LHCN-M2 (cell line): Measurements from ENCODE around the gene PRDM11. TPM values are rescaled to one million over a fixed set of nuclear protein-coding genes. Genes with fewer than 3 reads are reported as not detected.
A peak's percentile ranks its signal among the peaks of the same experiment; 100 is the strongest.

ENCODE experiments used
- DNase-seq: peaks from one replicate; pipeline ENCODE4 v3.0.0-alpha.2; 2012; ENCODE audit warnings: low read depth
- total RNA-seq: library from RNA; depleted of rRNA; stranded (reverse); fragments of >200 nt; gene quantifications from 2 replicates; pipeline ENCODE4 v1.2.3, GENCODE V29; 2014

PRDM11 gene
- total RNA-seq, 1 experiment from 2014 or later: 4.6 TPM

DNA sequence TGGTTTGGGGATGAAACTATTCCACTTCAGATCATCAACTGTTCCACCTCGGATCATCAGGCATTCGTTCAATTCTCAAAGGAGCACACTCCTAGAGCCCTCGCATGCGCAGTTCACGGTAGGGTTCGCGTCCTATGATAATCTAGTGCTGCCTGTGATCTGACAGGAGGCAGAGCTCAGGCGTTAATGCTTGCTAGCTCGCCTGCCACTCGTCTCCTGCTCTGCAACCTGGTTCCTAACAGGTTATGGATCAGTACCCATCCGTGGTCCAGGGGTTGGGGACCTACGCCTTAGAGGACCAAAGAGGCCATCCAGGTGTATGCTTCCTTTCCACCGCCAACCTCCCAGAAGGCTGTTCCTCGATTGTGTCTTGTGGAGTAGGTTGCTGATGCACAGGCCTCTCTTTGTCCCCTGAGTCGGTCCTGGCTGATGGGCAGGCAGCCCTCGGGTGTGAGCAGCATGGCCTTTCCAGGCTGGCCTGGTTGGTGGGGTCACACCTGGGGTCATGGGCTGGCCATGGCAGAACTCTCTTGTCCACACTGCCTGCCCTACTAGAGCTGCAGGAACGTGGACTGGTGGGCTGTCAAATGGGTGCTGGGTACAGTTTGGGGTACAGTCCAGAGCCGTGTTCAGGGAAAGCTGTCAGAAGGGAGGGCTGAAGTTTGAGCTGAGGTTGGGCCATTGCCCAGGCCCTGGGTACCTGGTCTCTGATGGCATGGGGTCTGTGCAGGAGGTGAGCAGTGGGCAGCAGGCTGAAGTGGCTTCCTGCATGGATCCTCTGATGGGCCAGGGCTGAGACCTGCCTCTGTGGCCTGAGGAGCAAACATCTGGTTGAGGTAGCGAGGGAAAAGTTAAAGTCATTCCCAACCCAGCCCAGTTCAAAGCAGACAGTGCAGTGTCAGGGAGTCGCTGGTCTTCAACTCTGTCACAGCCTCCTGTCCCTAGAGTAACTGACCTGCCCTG, 11.1 kb downstream of the PRDM11 start:
- DNase-seq: no peak

DNA sequence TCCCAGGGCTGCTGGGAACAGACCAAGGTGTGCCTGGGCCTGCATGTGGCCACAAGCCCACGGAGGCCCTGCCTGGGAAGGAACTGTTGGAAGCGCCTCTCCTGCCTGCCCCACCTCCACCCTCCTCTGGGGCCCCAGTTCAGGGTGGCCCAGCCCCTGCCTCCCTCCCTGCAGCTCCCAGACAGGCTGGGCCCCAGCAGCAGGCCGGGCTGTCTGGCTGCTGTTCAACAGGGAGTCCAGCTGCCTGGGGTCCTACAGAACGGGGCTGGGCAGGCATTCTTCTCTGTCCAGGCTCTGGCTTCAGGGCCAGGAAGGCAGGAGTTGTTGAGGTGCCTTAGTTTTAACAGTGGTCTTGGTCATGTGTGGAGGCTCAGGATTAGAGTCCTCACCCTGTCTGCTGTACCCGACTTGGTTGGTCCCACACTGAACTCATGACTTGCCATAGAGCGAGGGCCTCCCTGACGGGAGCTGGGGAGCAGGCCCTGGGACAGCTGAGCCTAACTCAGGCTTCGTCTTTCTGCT, 11.8 kb downstream of the PRDM11 start:
- DNase-seq: no peak

DNA sequence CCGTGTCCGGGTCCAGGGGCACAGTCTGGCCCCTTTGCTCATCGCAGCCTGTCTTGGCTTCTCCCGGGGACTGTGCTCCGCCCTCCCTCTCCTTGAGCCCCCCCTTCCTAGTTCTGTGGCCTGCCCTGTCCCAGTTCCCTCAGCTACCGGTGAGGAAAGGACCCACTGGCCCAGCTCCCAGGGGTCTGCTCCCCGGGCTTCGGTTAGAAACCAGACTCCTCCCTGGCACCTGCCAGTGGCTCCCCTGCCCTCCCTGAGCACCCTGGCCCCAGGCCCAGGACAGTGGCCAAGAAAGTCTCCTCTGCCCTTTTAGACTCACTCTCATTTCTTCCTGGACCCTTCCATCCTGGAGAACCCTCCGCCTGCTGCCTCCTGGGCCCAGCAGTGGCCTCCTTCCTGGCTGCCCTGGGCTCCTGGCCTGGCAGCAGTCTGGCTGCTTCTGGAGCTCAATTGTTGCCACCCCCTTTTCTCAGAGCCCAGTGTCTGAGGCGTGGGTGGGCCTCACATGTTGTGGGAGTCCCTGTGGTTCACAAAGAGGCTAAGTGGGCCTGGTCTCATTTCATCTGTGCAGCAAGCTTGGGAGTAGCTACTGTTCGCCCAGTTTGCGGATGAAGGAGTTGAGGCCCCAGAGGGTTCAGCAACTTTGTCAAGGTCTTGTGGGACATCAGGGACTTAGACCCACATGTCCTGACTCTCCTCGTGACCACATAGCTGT, 12.6 kb downstream of the PRDM11 start:
- no peak for DNase-seq

DNA sequence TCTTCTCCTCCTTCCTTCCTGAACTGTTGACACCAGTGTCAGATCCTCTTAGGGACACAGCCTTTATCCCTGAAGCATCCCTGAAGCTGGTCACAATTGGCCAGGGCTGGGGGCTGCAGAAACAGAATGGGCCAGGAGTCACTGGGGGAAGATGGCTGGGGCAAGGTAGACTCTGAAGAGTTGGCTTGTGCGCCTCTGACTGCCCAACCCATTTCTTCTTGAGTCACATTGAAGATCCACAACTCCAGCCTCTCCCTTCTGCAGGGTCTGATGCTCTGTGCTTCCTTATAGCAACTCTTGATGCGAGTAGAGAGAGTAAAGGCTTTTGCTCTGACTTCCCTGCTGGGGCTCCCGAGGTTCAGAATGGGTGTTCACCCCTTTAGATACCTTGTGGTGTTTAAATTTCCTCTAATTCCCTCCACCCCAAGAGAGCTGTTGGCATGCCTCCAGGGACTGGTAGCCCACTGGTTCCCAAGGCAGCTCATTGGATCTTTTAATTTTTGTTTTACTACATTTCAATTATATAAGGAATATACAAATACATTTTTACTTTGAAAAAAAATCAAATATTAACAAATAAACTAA, 13.4 kb downstream of the PRDM11 start:
- DNase-seq: no peak

DNA sequence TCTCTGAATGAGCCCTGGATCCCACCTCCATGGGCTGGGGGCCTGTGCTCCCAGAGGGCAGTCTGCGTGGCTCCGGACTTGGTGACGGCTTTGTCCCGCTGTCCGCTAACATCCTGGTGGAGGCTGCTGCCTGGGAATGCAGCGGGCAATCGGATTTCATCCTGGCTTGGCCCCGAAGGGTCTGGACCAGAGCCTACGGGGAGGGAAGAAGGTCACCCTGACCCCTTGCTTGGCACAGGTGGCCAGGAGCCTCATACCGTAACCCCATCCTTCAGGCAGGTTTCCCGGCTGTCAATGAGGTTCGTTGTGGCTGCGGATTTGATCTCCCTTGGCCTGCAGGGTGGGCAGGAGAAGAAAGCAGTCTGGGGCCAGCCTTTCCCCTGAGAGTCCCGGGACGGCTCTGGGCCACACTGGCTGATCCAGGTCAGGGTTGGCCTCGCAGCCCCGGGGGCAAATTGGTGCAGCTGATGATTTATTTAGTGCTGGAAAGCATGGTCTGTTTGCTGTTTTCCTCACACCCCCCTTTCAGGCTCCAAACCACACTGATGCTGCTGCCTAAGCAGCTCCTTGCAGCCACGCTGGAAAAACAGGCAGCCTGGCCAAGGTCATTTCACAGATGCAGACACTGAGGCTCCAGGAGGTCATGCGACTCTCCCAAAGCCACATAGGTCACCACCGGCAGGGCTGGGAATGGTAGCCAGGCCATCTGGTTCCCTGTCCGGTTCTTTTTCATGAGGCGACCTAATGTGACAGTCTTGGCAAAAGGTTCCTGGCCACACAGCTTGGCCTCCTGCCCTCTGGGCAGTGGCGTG, 15.0 kb downstream of the PRDM11 start:
- DNase-seq: no peak

DNA sequence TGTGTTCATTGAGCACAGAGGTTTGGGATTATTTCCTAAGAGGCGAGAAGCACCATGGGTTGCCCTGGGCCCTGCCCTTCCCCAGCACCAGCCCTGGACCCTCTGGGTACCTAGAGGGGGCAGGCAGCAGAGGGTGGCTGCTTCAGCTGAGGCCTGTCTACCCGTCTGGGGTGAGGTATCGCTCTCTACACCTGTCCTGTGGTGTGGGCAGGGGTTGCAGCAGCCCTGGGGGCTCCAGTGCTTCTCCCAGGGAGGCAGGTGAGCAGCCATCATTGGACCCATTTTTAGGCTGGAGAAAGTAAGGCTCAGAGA, 15.6 kb downstream of the PRDM11 start:
- DNase-seq: no peak

DNA sequence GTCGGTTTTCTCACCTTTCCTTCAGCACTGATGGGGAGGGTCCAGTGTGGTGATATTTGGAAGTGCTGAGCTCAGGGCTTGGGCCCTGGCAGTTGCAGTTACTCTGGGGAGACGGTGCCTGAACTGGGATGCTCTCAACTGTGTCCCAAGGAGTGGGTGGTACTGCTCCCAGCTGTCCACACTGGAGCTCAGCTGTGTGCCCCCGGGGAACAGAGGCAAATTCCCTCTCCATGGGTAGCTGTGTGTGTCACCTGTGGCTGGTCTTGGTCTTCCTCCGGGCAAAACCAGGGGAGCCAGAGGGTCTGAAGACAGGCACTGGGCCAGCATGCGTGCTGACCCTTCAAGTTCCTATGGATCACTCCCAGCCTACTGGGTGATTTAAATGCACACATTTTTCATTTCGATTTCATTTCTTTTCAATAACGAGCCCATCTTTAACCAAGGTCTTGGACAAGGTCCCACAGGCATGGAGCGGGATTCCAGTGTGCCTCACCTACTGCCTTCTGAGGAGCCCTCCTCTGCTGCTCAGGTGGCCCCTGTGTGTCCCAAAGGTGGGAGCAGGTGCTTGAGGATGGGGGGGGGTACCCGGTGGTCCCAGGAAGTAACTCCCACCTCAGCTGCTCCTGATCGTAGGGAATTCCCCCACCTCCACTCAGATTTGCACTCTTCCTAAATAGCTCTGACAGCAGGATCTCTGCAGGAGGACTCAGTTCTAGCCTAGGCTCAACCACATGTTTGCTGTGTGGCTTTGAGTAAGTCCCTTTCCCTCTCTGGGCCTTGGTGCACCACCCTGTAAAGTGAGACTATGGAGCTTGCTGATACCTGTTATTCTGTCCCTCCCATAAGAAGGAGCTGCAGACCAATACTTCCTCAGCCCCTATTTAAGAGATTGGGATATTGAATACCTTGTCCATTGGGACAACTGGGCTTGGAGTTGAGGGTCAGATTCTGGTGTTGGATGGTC, 16.8 kb downstream of the PRDM11 start:
- DNase-seq: no peak

DNA sequence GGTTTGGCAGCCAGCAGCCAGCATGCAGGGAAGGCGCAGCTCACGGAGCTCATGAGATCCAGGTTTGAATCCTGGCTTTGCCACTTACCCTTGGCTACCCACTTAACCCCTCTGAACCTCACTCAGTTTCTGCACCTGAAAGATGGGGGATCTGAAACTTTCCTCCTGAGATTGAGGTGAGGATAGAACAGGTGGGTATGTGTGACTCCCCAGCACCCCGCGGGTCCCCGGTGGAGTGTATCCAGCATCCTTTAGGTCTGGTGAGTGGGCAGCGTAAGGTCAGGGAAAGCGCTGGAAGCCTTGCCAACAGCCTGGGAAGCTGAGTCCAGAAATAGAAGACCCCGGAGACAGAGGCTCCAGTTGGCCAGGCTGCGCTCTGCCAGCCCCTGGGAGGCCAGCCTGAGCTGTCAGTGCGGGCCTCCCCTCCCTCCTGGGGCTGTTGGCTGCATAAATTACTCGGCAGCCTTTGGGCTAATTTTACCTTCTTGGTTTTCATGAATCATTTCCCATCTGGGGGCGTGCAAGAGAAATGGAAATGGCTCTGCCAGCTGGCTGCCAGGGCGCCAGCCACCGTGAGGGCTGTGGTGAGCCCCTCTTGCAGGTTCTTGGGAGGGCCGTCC, 17.6 kb downstream of the PRDM11 start:
- peak; percentile 19 for DNase-seq

DNA sequence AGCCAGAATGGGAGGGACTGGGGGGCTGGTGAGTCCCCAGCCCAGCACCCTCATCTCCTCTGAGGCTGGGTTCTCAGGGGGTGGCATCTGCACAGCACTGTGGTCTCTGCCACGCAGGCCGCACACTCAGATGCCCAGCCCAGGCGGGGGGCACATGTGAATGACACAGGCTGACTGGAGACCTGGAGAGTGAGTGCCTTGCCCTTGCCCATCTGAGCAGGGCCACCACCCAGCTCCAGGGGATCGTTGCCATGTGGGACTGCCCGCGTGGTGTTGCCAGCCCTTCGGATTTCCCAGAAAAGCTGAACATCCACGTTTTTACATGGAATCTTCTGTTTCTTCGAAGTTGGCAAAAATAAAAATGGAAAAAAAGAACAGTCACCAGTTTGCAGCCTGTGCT, 18.9 kb downstream of the PRDM11 start:
- no peak for DNase-seq

DNA sequence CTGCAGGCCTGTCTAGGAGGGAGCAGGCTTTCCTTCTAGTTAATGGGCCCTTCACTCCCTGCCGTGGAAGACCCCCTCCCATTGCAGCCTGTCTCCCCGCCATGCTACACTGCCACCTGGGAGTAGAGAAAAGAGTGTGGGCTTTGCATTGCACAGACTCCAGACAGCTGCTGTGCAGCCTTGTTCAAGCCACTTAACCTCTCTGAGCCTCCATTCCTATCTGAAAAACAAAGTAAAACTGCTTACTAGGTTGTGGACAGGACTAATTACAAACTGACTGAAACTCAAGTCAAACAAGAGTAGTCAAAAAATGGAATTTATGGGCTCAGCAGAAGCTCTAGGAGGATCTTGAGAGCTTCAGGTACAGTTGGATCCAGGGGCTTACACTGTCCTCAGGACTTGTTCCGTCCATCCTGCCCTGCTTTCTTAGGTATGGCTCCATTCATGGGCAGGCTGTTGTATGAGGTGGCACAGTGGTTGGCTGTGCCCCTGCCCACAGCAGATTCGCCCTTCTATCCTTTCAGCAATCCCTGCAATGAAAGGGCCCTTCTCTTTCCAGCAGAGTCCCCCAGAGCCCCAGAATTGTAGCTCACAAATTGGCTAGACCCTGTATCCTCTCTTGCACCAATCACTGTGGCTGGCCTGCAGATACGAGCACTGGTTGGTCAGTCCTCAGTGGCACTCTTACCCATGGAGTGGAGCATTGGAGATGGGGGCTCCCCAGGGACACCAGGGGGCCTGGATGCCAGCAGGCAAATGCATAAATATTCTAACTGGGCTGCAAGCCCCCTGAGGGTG, 19.6 kb downstream of the PRDM11 start:
- DNase-seq: no peak

DNA sequence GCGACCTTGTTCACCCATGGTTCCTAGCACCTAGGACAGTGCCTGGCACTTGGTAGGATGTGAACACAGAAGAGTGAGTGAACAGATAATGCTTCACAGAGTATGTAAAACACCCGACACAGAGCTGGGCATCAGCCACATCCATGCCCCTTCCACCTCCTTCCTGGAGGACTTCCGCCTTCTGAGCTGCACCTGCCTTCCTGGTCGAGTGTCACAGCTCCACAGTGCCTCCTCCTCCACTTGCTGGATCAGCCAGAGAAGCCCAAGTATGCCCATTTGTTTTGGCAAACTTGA, 20.1 kb downstream of the PRDM11 start:
- DNase-seq: no peak

DNA sequence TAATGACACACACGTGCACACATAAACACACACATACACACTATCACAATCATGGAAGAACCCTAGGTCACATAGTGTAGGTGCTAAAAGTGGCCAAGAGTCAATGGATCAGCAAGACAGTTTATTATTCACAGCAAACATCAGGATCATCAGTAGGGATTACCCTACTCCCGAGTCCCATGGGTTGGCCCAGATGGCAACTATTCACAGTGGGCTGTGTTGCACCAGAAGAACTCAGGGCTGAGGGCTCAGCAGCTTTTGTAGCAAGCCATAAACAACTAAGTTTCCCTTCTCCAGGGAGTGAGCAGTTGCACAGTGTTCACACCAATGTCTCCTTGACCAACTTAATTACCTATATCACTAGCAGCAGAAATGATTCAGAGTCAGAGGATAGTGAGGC, 20.8 kb downstream of the PRDM11 start:
- DNase-seq: no peak

DNA sequence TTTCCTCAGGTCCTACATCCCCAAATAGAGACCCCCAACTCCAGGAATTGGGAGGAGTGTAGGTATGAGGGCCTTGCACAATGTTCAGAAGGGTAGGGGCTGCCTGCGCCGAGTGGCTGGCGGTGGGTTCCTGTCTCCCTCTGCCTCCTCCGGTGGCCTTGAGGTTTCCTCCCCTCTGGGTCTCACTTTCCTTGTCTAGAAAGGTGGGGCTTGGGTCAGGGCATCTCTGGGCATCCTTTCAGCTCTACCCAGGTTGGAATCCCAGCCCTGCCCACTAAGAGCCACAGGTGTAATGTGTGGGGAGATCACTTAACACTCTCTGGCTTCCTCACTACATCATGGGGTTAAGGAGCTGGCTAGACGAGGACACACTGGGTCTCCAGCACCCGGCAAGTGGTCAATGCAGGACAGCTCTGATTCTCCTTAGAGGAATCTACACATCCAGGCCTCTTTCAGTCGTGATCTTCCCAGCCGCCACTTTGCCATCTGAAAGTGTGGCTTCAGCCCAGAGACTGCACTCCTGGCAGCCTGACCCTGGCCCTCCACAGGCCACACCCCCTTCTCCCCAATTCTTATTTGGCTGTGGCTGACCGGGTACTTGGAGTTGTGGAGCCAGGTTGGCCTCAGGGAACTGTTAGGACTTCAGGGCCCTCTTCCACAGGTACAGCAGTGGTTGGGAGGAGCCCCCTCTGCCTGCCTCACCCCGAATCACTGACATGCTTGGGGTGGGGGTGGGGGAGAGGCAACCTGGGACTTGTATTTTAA, 22.1 kb downstream of the PRDM11 start:
- DNase-seq: no peak

DNA sequence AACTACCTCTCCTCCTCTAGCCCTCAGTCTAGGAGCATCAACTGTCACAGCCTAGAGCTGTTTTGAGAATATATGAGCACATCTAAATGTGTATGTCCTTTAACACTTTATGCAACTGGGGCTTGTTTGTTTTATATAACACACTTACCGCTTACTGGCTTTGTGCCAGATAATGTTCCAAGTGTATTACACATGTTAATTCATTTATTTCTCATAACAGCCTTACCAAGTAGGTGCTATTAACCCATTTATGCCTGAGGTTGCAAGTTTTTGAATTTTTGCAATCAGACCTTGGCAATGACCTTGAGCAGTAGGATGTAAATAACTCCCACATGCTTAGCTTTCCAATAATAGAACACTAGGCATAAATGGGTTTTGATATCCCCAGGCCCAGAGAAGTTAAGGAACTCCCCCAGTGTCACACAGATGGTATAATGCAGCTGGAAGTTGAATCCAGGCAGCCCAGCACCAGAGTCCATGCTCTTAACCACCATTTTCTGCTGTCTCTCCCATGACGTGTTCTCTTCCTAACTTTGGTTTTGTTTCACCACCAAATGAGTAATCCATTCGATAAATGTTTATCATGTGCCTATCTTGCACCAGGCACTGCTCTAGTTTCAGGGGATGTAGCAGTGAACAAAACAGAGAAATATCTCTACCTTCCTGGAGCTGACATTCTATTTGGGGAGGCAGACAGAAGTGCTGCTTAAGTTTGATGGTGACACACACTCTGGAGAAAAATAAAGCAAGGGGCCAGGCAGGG, 23.1 kb downstream of the PRDM11 start:
- DNase-seq: peak; percentile 30

DNA sequence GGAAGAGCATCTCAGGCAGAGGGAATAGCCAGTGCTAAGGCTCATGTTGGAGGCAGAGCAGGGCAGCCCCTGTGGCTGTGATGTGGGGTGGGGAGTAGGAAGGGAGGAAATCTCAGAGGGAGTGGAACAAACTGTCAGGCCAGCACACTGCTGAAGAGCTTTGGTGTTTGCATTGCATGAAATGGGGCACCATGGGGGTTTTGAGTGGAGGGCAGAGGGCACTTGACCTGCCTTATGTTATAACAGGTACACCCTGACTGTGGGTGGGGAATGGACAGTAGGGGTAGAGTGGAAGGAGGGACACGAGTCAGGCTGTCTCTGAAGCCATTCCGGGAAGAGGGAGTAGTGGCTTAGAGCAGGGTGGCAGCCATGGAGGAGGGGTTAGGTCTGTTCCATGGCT, 24.0 kb downstream of the PRDM11 start:
- no peak for DNase-seq

DNA sequence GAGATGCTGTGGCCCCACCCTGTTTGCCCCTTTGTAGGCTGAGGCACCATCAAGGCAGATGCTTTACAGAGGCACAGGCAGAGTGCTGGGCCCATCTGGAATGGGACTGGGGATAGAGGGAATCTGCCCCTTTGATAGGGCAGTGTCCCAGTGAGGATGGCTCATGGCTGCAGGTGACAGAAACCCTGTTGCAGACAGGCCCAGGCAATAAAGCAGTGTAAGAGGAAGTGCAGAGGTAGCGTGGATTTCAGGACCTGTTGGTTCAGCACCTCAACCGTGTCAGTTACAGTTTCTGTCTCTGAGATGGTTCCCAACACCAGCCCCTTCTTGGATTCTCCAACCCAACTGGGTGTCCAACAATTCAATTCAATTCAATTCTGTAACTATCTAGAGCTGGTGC, 25.1 kb downstream of the PRDM11 start:
- DNase-seq: no peak

DNA sequence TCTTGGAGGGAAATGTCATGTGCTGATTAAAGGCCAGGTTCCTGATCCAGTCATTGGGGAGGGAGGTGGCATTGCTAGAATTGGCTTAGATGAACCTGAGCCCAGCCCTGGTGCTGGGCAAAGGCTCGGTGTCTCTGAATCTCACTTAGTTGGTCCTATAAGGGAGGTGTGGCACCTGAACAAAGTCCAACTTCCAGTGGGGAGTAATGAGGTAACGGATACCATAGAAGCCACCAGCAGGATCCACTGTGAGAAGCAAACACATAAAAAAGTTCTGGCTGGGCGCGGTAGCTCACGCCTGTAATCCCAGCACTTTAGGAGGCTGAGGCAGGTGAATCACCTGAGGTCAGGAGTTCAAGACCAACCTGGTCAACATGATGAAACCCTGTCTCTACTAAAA, 26.6 kb downstream of the PRDM11 start:
- DNase-seq: no peak
